MM.1S (cell line): ENCODE measurements around the gene GRAMD1B.

ENCODE experiments used
- DNase-seq: peaks from one replicate; pipeline ENCODE4 v3.0.0-alpha.2; 2015
- H2AFZ ChIP-seq: fragments of 300-600 bp; sonication (generic); 2 replicates; pipeline ENCODE4 v1.6.0; 2016; ENCODE audit warnings: antibody characterized with exemption, low read length
- H3F3A ChIP-seq: fragments of 300-600 bp; sonication (generic); 2 replicates; pipeline ENCODE4 v1.6.1; 2016; ENCODE audit warnings: mild to moderate bottlenecking, antibody characterized with exemption, low read length, moderate library complexity, mixed read lengths; ENCODE audit not compliant: insufficient read depth
- H3K27ac ChIP-seq: fragments of 300-600 bp; sonication (generic); 2 replicates; pipeline ENCODE4 v1.5.1; 2016; ENCODE audit warnings: mild to moderate bottlenecking, low read length
- H3K27me3 ChIP-seq: fragments of 300-600 bp; sonication (generic); replicated peaks from 2 replicates; pipeline ENCODE4 v1.6.0; 2016; ENCODE audit warnings: low read length; ENCODE audit not compliant: insufficient read depth
- H3K36me3 ChIP-seq: fragments of 300-600 bp; sonication (generic); replicated peaks from 2 replicates; pipeline ENCODE4 v1.6.1; 2016; ENCODE audit warnings: mild to moderate bottlenecking, low read length, mixed read lengths; ENCODE audit not compliant: insufficient read depth
- H3K4me1 ChIP-seq: fragments of 300-600 bp; sonication (generic); 2 replicates; pipeline ENCODE4 v1.6.1; 2016; ENCODE audit warnings: low read length, mixed read lengths
- H3K4me2 ChIP-seq: fragments of 300-600 bp; sonication (generic); 2 replicates; pipeline ENCODE4 v1.6.0; 2016; ENCODE audit warnings: low read depth, low read length
- H3K4me3 ChIP-seq: fragments of 300-600 bp; sonication (generic); 2 replicates; pipeline ENCODE4 v1.5.1; 2016; ENCODE audit warnings: low read length, mixed read lengths
- H3K79me2 ChIP-seq: fragments of 300-600 bp; sonication (generic); 2 replicates; pipeline ENCODE4 v1.6.1; 2016; ENCODE audit warnings: mixed run types, low read length, mixed read lengths
- H3K9ac ChIP-seq: fragments of 300-600 bp; sonication (generic); 2 replicates; pipeline ENCODE4 v1.6.1; 2016; ENCODE audit warnings: low read length, mixed read lengths
- H3K9me2 ChIP-seq: fragments of 300-600 bp; sonication (generic); replicated peaks from 2 replicates; pipeline ENCODE4 v1.6.1; 2016; ENCODE audit warnings: mild to moderate bottlenecking, low read length, mixed read lengths; ENCODE audit not compliant: insufficient read depth
- H3K9me3 ChIP-seq: fragments of 300-600 bp; sonication (generic); replicated peaks from 2 replicates; pipeline ENCODE4 v1.6.1; 2016; ENCODE audit warnings: mild to moderate bottlenecking, low read length, mixed read lengths; ENCODE audit not compliant: insufficient read depth
- H4K20me1 ChIP-seq: fragments of 300-600 bp; sonication (generic); 2 replicates; pipeline ENCODE4 v1.6.1; 2016; ENCODE audit warnings: mild to moderate bottlenecking, low read length, moderate library complexity, mixed read lengths; ENCODE audit not compliant: insufficient read depth
- CTCF ChIP-seq: fragments of 300-600 bp; sonication (generic); IDR thresholded peaks from 2 replicates; pipeline ENCODE4 v1.5.1; 2016; ENCODE audit warnings: antibody characterized with exemption, low read length, mixed read lengths
- EZH2 ChIP-seq: fragments of 300-600 bp; sonication (generic); optimal IDR thresholded peaks from 2 replicates; pipeline ENCODE3; 2017; ENCODE audit warnings: low read depth, mild to moderate bottlenecking, antibody characterized with exemption, low read length, mixed read lengths
- EZH2phosphoT487 ChIP-seq: fragments of 300-600 bp; sonication (generic); IDR thresholded peaks from 2 replicates; pipeline ENCODE4 v1.6.1; 2018; ENCODE audit warnings: antibody characterized with exemption, low read length

Gene GRAMD1B

DNA sequence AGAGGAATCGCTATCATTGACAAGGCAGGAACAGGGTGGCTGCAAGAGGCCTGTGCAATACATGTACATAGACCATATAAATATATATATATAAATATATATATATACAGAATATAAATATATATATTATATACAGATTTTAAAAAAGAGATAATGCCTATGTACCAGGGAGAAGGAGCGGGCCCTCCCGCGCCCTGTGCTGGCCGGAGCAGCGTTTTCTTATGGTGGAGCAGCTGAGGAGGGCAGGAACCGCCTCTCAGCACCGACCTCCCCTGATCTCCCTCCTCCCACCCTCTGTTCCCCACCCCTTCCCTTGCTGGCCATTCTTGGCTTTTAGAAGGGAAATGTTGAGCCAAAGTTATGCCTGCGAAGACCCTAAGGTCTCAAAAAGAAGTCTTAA lies 192.5 kb downstream of the GRAMD1B start:
- no peaks in the 10 kb centered on the region for H3K79me2 ChIP-seq
- no peaks in the 10 kb centered on the region for H3K27me3 ChIP-seq
- no peak for DNase-seq
- H3K36me3 ChIP-seq, result no peaks in the 10 kb centered on the region
- no peaks in the 10 kb centered on the region for H3F3A ChIP-seq
- no peak overlapping the region for H3K4me2 ChIP-seq
- H3K27ac ChIP-seq, result no peak overlapping the region
- H4K20me1 ChIP-seq, result no peaks in the 10 kb centered on the region
- no peaks in the 10 kb centered on the region for H3K4me1 ChIP-seq
- no peak overlapping the region for H3K4me3 ChIP-seq
- H3K9me3 ChIP-seq, result no peaks in the 10 kb centered on the region
- no peak overlapping the region for H3K9ac ChIP-seq
- no peak overlapping the region for H2AFZ ChIP-seq
- no peaks in the 10 kb centered on the region for H3K9me2 ChIP-seq
- TF ChIP-seq EZH2 (no peak), CTCF (no peak), EZH2phosphoT487 (no peak)

DNA sequence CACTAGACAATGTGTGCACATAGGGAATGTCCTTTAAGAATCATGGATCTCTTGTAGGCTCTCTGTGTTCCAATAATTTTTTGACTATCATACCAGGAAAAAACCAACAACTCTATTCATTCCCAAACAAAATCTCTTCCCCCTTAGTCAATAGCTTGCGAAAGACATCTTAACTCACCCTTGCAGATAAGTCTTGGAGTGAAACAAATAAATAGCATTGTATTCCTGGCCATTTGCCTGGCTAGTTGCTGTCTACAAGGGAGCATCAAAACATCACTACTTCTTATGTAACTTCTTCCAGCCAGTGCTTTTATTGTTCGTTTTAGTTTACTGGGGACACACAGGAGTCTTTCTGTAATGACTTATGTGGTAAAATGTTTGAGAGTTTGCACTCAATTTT lies 194.9 kb downstream of the GRAMD1B start:
- DNase-seq, result no peak
- TF ChIP-seq EZH2phosphoT487, result no peak
- TF ChIP-seq EZH2, result no peak
- no peak for TF ChIP-seq CTCF

DNA sequence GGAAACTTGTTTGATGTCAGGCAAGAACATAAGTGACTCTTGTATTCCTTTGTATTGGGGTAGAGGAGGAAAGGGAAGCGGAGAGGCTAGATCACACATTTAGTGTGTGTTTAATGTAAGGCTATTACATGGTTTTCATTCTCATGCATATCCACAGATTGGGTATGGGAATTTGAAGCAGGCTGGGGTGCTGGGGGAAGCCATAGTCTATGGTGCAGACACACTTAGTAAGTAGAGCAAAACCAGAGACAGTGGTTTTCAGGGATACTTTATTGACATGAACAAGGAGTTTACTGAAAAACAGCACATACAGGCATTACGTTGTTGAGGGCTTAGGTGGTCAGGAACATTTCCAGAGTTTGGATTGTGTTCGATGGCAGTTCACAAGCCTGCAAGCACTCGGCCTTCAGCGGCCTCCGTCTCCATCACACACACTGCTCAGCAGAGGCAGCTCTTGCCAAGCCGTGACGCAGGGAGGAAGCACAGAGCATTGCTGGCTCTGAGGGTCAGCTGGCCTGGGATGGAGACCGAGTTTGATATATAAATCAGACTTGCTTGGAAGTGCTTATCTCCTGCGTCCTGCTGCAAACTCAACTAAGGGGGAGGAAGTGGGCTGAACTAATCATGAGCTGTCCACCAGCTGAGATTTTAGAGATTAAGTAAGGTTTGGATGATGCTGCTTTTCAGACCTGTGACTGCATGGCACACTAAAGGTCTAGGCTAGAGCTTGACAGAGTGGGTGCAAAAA lies 199.0 kb downstream of the GRAMD1B start:
- Histone ChIP-seq H2AFZ (no peak overlapping the region), H3K4me2 (no peak overlapping the region), H3K27ac (no peak overlapping the region), H3K4me1 (no peaks in the 10 kb centered on the region), H3K9me2 (no peaks in the 10 kb centered on the region), H3F3A (no peaks in the 10 kb centered on the region), H3K79me2 (no peaks in the 10 kb centered on the region), H3K4me3 (no peak overlapping the region), H3K36me3 (no peaks in the 10 kb centered on the region), H3K9ac (no peak overlapping the region), H3K27me3 (no peaks in the 10 kb centered on the region), H4K20me1 (no peaks in the 10 kb centered on the region), H3K9me3 (no peaks in the 10 kb centered on the region)
- DNase-seq, result no peak
- TF ChIP-seq CTCF (no peak), EZH2 (no peak), EZH2phosphoT487 (no peak)

More for the DNA sequence above, 194.9 kb downstream of the GRAMD1B start:
- Histone ChIP-seq H3K79me2 (no peaks in the 10 kb centered on the region), H3K4me2 (no peak overlapping the region), H3F3A (no peaks in the 10 kb centered on the region), H3K4me3 (no peak overlapping the region), H3K4me1 (no peaks in the 10 kb centered on the region), H3K9me3 (no peaks in the 10 kb centered on the region), H3K9me2 (no peaks in the 10 kb centered on the region), H4K20me1 (no peaks in the 10 kb centered on the region), H3K36me3 (no peaks in the 10 kb centered on the region), H2AFZ (no peak overlapping the region), H3K27ac (no peak overlapping the region), H3K27me3 (no peaks in the 10 kb centered on the region), H3K9ac (no peak overlapping the region)
